ENCODE data around the gene TMEFF2.

DNA sequence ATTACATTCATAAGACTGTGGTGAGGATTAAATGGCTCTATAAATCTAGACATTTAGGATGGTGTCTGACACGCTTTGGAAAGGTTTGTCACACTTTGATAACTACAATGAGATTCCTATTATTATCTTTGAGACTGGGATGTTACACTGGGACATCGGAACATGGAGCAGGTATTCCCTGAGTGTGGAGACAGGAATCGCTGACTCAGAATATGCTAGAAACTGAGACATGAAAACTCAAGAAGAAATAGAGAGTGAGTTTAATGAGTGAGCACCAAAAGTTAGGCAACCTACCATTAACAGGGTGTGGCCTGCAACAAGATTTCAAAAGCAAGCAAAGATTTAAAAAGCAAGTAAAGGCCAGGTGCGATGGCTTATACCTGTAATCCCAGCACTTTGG lies 145.4 kb downstream of the TMEFF2 start:
- TF ChIP-seq NR2F2 (IDR thresholded peaks at IDR 0.05) (no peak), SP1 (IDR thresholded peaks at IDR 0.05) (no peak), TAF1 (conservative IDR thresholded peaks at IDR 0.05) (no peak), HNF4A (conservative IDR thresholded peaks at IDR 0.05) (no peak), EGR1 (IDR thresholded peaks at IDR 0.05; ENCODE audit: low read depth in 2 of 2) (no peak)
- TF ChIP-seq, protein P1, sequence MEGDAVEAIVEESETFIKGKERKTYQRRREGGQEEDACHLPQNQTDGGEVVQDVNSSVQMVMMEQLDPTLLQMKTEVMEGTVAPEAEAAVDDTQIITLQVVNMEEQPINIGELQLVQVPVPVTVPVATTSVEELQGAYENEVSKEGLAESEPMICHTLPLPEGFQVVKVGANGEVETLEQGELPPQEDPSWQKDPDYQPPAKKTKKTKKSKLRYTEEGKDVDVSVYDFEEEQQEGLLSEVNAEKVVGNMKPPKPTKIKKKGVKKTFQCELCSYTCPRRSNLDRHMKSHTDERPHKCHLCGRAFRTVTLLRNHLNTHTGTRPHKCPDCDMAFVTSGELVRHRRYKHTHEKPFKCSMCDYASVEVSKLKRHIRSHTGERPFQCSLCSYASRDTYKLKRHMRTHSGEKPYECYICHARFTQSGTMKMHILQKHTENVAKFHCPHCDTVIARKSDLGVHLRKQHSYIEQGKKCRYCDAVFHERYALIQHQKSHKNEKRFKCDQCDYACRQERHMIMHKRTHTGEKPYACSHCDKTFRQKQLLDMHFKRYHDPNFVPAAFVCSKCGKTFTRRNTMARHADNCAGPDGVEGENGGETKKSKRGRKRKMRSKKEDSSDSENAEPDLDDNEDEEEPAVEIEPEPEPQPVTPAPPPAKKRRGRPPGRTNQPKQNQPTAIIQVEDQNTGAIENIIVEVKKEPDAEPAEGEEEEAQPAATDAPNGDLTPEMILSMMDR (IDR thresholded peaks at IDR 0.05; ENCODE audit: low read depth, low read length, missing input control), result no peak
- TF ChIP-seq, protein P2, sequence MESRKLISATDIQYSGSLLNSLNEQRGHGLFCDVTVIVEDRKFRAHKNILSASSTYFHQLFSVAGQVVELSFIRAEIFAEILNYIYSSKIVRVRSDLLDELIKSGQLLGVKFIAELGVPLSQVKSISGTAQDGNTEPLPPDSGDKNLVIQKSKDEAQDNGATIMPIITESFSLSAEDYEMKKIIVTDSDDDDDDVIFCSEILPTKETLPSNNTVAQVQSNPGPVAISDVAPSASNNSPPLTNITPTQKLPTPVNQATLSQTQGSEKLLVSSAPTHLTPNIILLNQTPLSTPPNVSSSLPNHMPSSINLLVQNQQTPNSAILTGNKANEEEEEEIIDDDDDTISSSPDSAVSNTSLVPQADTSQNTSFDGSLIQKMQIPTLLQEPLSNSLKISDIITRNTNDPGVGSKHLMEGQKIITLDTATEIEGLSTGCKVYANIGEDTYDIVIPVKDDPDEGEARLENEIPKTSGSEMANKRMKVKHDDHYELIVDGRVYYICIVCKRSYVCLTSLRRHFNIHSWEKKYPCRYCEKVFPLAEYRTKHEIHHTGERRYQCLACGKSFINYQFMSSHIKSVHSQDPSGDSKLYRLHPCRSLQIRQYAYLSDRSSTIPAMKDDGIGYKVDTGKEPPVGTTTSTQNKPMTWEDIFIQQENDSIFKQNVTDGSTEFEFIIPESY (IDR thresholded peaks at IDR 0.05), result no peak
